GM21528 (cell line): ENCODE results near the gene ABCA13.
"Not testable (repeated sequence)": the region's sequence is repeated elsewhere in the genome, so short reads cannot be mapped to it uniquely, and the experiment has no call there.

Experiments
- ATAC-seq: cut with Tn5 transposase; IDR thresholded peaks from one replicate; pipeline ENCODE4 v1.9.1; 2021; ENCODE audit warnings: mild to moderate bottlenecking, moderate library complexity; ENCODE audit not compliant: unreplicated experiment, low FRiP score

ABCA13 gene

GRCh38 chr7:48175019-48175418 is 3.8 kb downstream of the ABCA13 start:
- no peak for ATAC-seq

- ATAC-seq, result no peak
These were observed 5.2 kb downstream of the ABCA13 start for GRCh38 chr7:48176356-48176893.

GRCh38 chr7:48177271-48177670 is 6.0 kb downstream of the ABCA13 start:
- no peak for ATAC-seq

- no peak for ATAC-seq
These were observed 8.3 kb downstream of the ABCA13 start for GRCh38 chr7:48179496-48180030.

- ATAC-seq, result no peak
These were observed 9.7 kb downstream of the ABCA13 start for GRCh38 chr7:48180981-48181380.

GRCh38 chr7:48182718-48183369 is 11.6 kb downstream of the ABCA13 start:
- no peak for ATAC-seq

- ATAC-seq, result no peak
These were observed 12.1 kb downstream of the ABCA13 start for GRCh38 chr7:48183370-48183743.

GRCh38 chr7:48183965-48184364 is 12.7 kb downstream of the ABCA13 start:
- ATAC-seq, result no peak

- no peak for ATAC-seq
These were observed 17.7 kb downstream of the ABCA13 start for GRCh38 chr7:48188776-48189520.

- ATAC-seq, result no peak
These were observed 21.7 kb downstream of the ABCA13 start for GRCh38 chr7:48192996-48193395.

- ATAC-seq, result no peak
These were observed 22.2 kb downstream of the ABCA13 start for GRCh38 chr7:48193421-48193820.

- ATAC-seq, result not testable (repeated sequence)
These were observed 29.8 kb downstream of the ABCA13 start for GRCh38 chr7:48200946-48201589.

- ATAC-seq, result not testable (repeated sequence)
These were observed 31.7 kb downstream of the ABCA13 start for GRCh38 chr7:48202916-48203315.

GRCh38 chr7:48207155-48207675 is 36.0 kb downstream of the ABCA13 start:
- no peak for ATAC-seq

GRCh38 chr7:48209004-48209600 is 37.8 kb downstream of the ABCA13 start:
- no peak for ATAC-seq

- ATAC-seq, result no peak
These were observed 42.0 kb downstream of the ABCA13 start for GRCh38 chr7:48213226-48213625.

GRCh38 chr7:48217266-48217665 is 46.0 kb downstream of the ABCA13 start:
- no peak for ATAC-seq

- ATAC-seq, result no peak
These were observed 46.5 kb downstream of the ABCA13 start for GRCh38 chr7:48217753-48218152.

- no peak for ATAC-seq
These were observed 52.8 kb downstream of the ABCA13 start for GRCh38 chr7:48224042-48224441.

GRCh38 chr7:48225101-48225500 is 53.8 kb downstream of the ABCA13 start:
- no peak for ATAC-seq

GRCh38 chr7:48237354-48237753 is 66.1 kb downstream of the ABCA13 start:
- no peak for ATAC-seq
